Lower leg skin (tissue), 4 donors: ENCODE results near the gene IL6R. TPM values are rescaled to one million over a fixed set of nuclear protein-coding genes. Genes with fewer than 3 reads are reported as not detected.

Experiments used
- DNase-seq, 2 donors: peaks; one replicate each; pipeline ENCODE4 v3.0.0-alpha.2; 2019; ENCODE audit warnings: low spot score in 2 of 2
- H3K4me3 ChIP-seq: fragments of 200-600 bp; sonication (generic); 2 replicates; pipeline ENCODE4 v1.5.1; 2017; ENCODE audit warnings: mild to moderate bottlenecking, low read depth; ENCODE audit not compliant: poor library complexity, severe bottlenecking
- CTCF ChIP-seq, 3 donors: fragments of 450-650 bp; IDR thresholded peaks; one replicate each; pipeline ENCODE4 v1.5.1; 2016; ENCODE audit warnings: antibody characterized with exemption in 3 of 3, mild to moderate bottlenecking in 3 of 3, moderate library complexity in 2 of 3
- POLR2A ChIP-seq, 2 donors: fragments of 450-650 bp; IDR thresholded peaks; one replicate each; pipeline ENCODE4 v1.6.1; 2016 to 2017; ENCODE audit warnings: antibody characterized with exemption in 2 of 2, mild to moderate bottlenecking in 1 of 2, moderate library complexity in 1 of 2
- WGBS, 2 donors: methylation state at CpG; one replicate each; pipeline ENCODE4 v1.1.5; 2018; 5-methylcytosine and 5-hydroxymethylcytosine counted together
- intact Hi-C: fragments of 100-400 bp; cut with DNase I; formaldehyde crosslinking; loops from one replicate; pipeline ENCODE4 v1.15.0; 2023; ENCODE audit warnings: low total_unique reads
- total RNA-seq, 4 donors: library from RNA; depleted of rRNA; stranded (reverse); fragments of >200 nt; gene quantifications; one replicate each; pipeline ENCODE4 v1.1.0, GENCODE V29; 2016

The IL6R gene
- total RNA-seq, 4 donors from 2014 or later, result 14.7 to 42.1 (median 21.8) TPM

- DNase-seq, result peak in 1 of 2 donors; percentile 71
- no peak overlapping the region for H3K4me3 ChIP-seq
- intact Hi-C loops, result no loop called here
- WGBS, 2 donors, result 97 to 98% methylated on average over 4 of the region's 4 CpGs
- TF ChIP-seq POLR2A (IDR thresholded peaks at IDR 0.05) (no peak), CTCF (IDR thresholded peaks at IDR 0.05) (no peak)
These were observed 6.5 kb upstream of the IL6R start for GRCh38 chr1:154398678-154399077.

DNA sequence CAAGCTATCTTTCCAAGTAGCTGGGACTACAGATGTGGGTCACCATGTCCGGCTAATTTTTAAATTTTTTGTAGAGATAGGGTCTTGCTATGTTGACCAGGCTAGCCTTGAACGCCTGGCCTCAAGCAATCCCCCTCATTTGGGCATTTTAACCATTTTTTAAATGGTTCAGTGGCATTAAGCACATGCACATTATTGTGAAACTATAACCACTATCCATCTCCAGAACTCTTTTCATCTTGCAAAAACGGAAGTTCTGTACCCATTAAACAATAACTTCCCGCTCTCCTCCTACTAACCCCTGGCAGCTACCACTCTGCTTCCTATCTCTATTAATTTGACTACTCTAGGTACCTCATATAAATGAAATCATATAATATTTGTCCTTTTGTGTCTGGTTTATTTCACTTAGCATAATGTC, 4.8 kb upstream of the IL6R start:
- intact Hi-C loops, result loop anchor here (10.0 kb wide), 1 partner anchor 74 kb away; no protein-coding TSS in a partner anchor
- no peak overlapping the region for H3K4me3 ChIP-seq
- 69 to 83% methylated on average over 4 of the region's 4 CpGs for WGBS, 2 donors
- peak in 1 of 2 donors; percentile 23 for DNase-seq
- no peak for TF ChIP-seq POLR2A (IDR thresholded peaks at IDR 0.05)
- TF ChIP-seq CTCF (IDR thresholded peaks at IDR 0.05), result no peak

DNA sequence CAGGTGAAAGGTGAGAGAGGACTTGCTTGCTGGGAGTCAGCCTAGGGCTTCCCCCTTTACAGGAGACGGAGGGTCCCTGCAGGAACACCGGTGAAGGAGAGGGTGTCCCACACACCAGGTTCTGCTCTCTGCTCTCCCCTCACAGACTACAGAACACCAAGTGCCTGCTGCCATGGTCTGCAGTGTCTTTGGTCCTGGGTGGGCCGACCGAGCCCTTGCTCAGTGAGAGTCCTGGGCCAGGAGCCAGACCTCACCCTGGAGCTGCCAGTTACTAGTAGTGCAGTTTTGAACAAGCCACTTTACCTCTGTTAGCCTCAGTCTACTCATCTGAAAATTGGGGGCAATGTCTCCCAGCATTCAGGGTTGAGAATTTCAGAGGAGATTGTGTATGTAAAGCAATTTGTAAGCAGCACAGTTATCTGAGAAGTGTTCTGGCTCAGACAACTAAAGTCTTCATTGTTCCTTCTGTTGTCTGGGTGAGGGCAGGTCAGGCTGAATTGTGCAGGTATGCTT, 2.7 kb upstream of the IL6R start:
- TF ChIP-seq CTCF (IDR thresholded peaks at IDR 0.05) (no peak), POLR2A (IDR thresholded peaks at IDR 0.05) (no peak)
- no peak overlapping the region for H3K4me3 ChIP-seq
- intact Hi-C loops, result loop anchor here (10.0 kb wide), 1 partner anchor 72 kb away; no protein-coding TSS in a partner anchor
- 78 to 85% methylated on average over 4 of the region's 4 CpGs for WGBS, 2 donors
- DNase-seq, result peak in 1 of 2 donors; percentile 36

GRCh38 chr1:154403261-154403943, 1.7 kb upstream of the IL6R start:
- intact Hi-C loops, result loop anchor here (10.0 kb wide), 1 partner anchor 71 kb away; no protein-coding TSS in a partner anchor
- WGBS, 2 donors, result 87 to 88% methylated on average over 8 of the region's 8 CpGs
- no peak for TF ChIP-seq POLR2A (IDR thresholded peaks at IDR 0.05)
- TF ChIP-seq CTCF (IDR thresholded peaks at IDR 0.05), result no peak
- no peak for DNase-seq
- no peak overlapping the region for H3K4me3 ChIP-seq

DNA sequence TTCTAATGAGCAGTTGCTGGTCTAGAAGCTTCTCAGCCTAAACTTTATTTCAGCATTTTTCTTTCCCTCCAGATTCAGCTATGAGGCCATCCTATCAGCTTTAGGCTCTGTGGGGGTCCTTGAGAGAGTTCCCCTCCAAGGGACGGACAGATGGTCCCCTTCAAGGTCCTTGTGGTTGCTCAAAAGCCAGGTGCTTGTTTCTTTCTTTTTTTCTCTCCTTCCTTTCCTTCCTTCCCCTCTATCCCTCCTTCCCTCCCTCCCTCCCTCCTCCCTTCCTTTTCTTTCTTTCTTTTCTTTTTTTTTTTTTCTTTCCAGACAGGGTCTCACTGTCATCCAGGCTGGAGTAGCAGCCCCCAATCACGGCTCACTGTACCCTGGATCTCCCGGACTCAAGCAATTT, 1.2 kb upstream of the IL6R start:
- no peak overlapping the region for H3K4me3 ChIP-seq
- TF ChIP-seq POLR2A (IDR thresholded peaks at IDR 0.05) (no peak), CTCF (IDR thresholded peaks at IDR 0.05) (no peak)
- intact Hi-C loops, result loop anchor here (10.0 kb wide), 1 partner anchor 71 kb away; no protein-coding TSS in a partner anchor
- DNase-seq, result peak in 1 of 2 donors; percentile 20
- 88 to 90% methylated on average over 3 of the region's 3 CpGs for WGBS, 2 donors
